GM19397 (cell line): ENCODE data around the gene FAM76B.

Experiments used
- ATAC-seq: cut with Tn5 transposase; IDR thresholded peaks from one replicate; pipeline ENCODE4 v1.9.1; 2021; ENCODE audit warnings: mild to moderate bottlenecking, moderate library complexity; ENCODE audit not compliant: unreplicated experiment

Gene FAM76B

DNA sequence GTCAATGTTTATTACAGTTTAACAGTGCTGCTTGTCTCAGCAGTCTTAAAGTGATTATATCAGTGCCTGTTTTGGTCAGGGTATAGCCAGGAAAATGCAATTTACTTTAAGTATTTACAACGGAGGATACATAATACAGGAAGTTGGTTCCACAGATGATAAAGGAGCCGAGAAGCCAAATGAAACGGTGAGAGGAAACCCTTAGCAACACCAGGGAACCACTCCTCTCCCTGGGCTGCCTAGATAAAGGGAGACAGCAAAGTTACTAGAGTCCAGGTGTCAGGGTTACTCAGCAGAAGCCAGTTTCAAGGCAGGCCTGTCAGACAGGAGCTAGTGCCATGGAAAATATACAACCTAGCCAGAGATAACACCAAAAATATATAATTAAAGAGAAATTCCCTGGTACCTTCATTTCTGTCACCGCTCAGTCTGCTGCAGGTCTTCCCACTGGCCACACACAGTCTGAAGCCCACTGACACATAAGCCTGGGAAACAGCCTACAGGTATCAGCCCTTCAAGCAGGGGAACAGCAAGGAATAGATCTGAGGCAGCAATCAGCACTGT, 55.5 kb downstream of the FAM76B start:
- no peak for ATAC-seq

- no peak for ATAC-seq
Measured at GRCh38 chr11:95732930-95733602, 56.5 kb downstream of the FAM76B start.

- ATAC-seq, result no peak
Measured at GRCh38 chr11:95729462-95729861, 60.1 kb downstream of the FAM76B start.

- no peak for ATAC-seq
Measured at GRCh38 chr11:95728790-95729189, 60.8 kb downstream of the FAM76B start.

DNA sequence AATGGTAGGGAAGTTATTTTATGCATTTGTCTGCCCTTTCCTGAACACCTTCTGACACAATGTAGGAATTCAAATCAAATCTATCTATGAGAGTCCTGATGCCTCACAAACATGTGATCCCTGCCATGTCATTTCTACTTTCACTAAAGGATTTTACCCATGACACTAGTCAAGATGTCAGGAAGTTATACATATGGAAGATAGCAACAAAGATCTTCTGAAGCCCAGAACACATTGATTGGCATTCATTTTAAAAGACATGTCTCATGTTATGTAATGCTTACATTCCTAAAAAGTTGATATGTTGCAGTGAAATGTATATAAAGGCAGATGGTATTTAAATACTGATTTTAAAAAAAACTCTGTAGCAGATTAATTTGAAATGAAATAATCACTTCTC, 61.5 kb downstream of the FAM76B start:
- no peak for ATAC-seq

GRCh38 chr11:95727620-95728019, 62.0 kb downstream of the FAM76B start:
- ATAC-seq, result no peak

DNA sequence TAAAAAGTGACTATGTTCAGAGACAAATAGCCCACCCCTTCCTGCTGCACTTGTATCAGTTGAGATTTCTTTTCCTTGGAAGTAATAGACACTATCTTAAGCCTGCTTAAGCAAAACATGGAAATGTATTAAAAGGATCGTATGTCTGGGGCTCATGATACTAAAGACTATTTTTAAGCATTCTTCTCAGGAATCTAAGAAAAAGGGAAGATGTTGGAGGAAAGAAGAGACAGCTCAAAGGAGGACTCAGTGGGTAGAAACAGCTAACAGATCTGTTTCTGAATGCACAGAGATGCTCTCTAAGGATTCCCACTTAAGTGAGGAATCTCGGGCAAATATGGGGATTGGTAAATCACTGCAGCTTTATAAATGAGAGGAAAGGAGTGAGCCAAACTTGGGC, 62.5 kb downstream of the FAM76B start:
- no peak for ATAC-seq

- no peak for ATAC-seq
Measured at GRCh38 chr11:95725196-95725595, 64.4 kb downstream of the FAM76B start.

- ATAC-seq, result no peak
Measured at GRCh38 chr11:95723361-95723942, 66.1 kb downstream of the FAM76B start.

- no peak for ATAC-seq
Measured at GRCh38 chr11:95720195-95720594, 69.4 kb downstream of the FAM76B start.
